Neural cell (in vitro differentiated cells): ENCODE measurements around the gene EP400. TPM values are rescaled to one million over a fixed set of nuclear protein-coding genes. Genes with fewer than 3 reads are reported as not detected.

Experiments
- H2AFZ ChIP-seq: fragments of 200-600, 300-800 bp; sonication (generic), shearing (Covaris generic); 2 replicates; pipeline ENCODE4 v1.6.0; 2014; ENCODE audit warnings: low read depth, mild to moderate bottlenecking, antibody characterized with exemption, low read length, moderate library complexity
- H3F3A ChIP-seq: fragments of 200-600 bp; shearing (Covaris generic); 2 replicates; pipeline ENCODE4 v1.6.1; 2016; ENCODE audit warnings: mild to moderate bottlenecking, moderate library complexity, mixed read lengths, antibody characterized with exemption, low read length; ENCODE audit not compliant: insufficient read depth, poor library complexity, severe bottlenecking
- H3K27ac ChIP-seq: fragments of 200-600, 300-800 bp; sonication (generic), shearing (Covaris generic); 2 replicates; pipeline ENCODE4 v1.5.1; 2014; ENCODE audit warnings: mild to moderate bottlenecking, low read length, moderate library complexity
- H3K27me3 ChIP-seq: fragments of 300-800, 200-600 bp; sonication (generic), shearing (Covaris generic); 2 replicates; pipeline ENCODE4 v1.6.0; 2014; ENCODE audit warnings: mild to moderate bottlenecking, low read depth, low read length, moderate library complexity; ENCODE audit not compliant: insufficient read depth
- H3K36me3 ChIP-seq: fragments of 300-800, 200-600 bp; sonication (generic), shearing (Covaris generic); 2 replicates; pipeline ENCODE4 v1.5.1; 2014; ENCODE audit warnings: mild to moderate bottlenecking, antibody characterized with exemption, low read length, moderate library complexity; ENCODE audit not compliant: insufficient read depth
- H3K4me2 ChIP-seq: fragments of 300-800, 200-600 bp; sonication (generic), shearing (Covaris generic); 2 replicates; pipeline ENCODE4 v1.6.0; 2014; ENCODE audit warnings: mild to moderate bottlenecking, low read length
- H3K4me3 ChIP-seq: fragments of 300-800, 200-600 bp; sonication (generic), shearing (Covaris generic); 2 replicates; pipeline ENCODE4 v1.5.1; 2014; ENCODE audit warnings: mild to moderate bottlenecking, low read length, moderate library complexity
- H3K79me2 ChIP-seq: fragments of 200-600 bp; shearing (Covaris generic); replicated peaks from 2 replicates; pipeline ENCODE4 v1.6.0; 2014; ENCODE audit warnings: mild to moderate bottlenecking, low read length, moderate library complexity; ENCODE audit not compliant: insufficient read depth
- H3K9ac ChIP-seq: fragments of 300-800, 200-600 bp; sonication (generic), shearing (Covaris generic); 2 replicates; pipeline ENCODE4 v1.6.1; 2016; ENCODE audit warnings: mild to moderate bottlenecking, low read length, mixed read lengths
- H3K9me2 ChIP-seq: fragments of 200-600 bp; shearing (Covaris generic); 2 replicates; pipeline ENCODE4 v1.6.1; 2016; ENCODE audit warnings: mild to moderate bottlenecking, low read length, mixed read lengths; ENCODE audit not compliant: insufficient read depth
- H3K9me3 ChIP-seq: fragments of 200-600, 300-800 bp; sonication (generic), shearing (Covaris generic); 2 replicates; pipeline ENCODE4 v1.6.1; 2016; ENCODE audit warnings: mild to moderate bottlenecking, mixed run types, low read length, moderate library complexity, mixed read lengths
- H4K20me1 ChIP-seq: fragments of 200-600 bp; shearing (Covaris generic); 2 replicates; pipeline ENCODE4 v1.6.1; 2016; ENCODE audit warnings: mild to moderate bottlenecking, mixed run types; ENCODE audit not compliant: insufficient read depth
- EP300 ChIP-seq: fragments of 450-650 bp; conservative IDR thresholded peaks from 2 replicates; pipeline ENCODE4 v1.6.1; 2014; ENCODE audit warnings: antibody characterized with exemption, mild to moderate bottlenecking, moderate library complexity; ENCODE audit not compliant: poor library complexity, severe bottlenecking
- EZH2 ChIP-seq: fragments of 200-600, 300-800 bp; shearing (Covaris generic), sonication (generic); IDR thresholded peaks from 2 replicates; pipeline ENCODE4 v1.6.1; 2014; ENCODE audit warnings: antibody characterized with exemption, low read length, borderline replicate concordance, mild to moderate bottlenecking; ENCODE audit not compliant: insufficient read depth, poor library complexity, severe bottlenecking
- MXI1 ChIP-seq: fragments of 450-650 bp; conservative IDR thresholded peaks from 2 replicates; pipeline ENCODE4 v1.6.1; 2014; ENCODE audit warnings: antibody characterized with exemption, mild to moderate bottlenecking; ENCODE audit not compliant: poor library complexity, severe bottlenecking
- POLR2AphosphoS5 ChIP-seq: IDR thresholded peaks from 2 replicates; pipeline ENCODE4 v1.6.1; 2012
- RAD21 ChIP-seq: fragments of 450-650 bp; conservative IDR thresholded peaks from 2 replicates; pipeline ENCODE4 v1.6.1; 2014; ENCODE audit warnings: antibody characterized with exemption, mild to moderate bottlenecking, moderate library complexity
- REST ChIP-seq: IDR thresholded peaks from 2 replicates; pipeline ENCODE4 v1.6.1; 2012; ENCODE audit warnings: borderline replicate concordance
- SMC3 ChIP-seq: fragments of 450-650 bp; conservative IDR thresholded peaks from 2 replicates; pipeline ENCODE4 v1.6.1; 2014; ENCODE audit warnings: antibody characterized with exemption, mild to moderate bottlenecking, moderate library complexity; ENCODE audit not compliant: poor library complexity
- TAF1 ChIP-seq: IDR thresholded peaks from 2 replicates; pipeline ENCODE4 v1.6.1; 2012; ENCODE audit warnings: low read depth
- polyA plus RNA-seq: library from polyadenylated mRNA; depleted of rRNA; stranded (reverse); fragments of >200 nt; gene quantifications from 2 replicates; pipeline ENCODE4 v1.2.3, GENCODE V29; 2014
- TF ChIP-seq, protein P1 (sequence below): fragments of 450-650 bp; IDR thresholded peaks from 2 replicates; pipeline ENCODE4 v1.5.1; 2014; ENCODE audit warnings: antibody characterized with exemption, mild to moderate bottlenecking, moderate library complexity; ENCODE audit not compliant: poor library complexity, severe bottlenecking

The EP400 gene
- polyA plus RNA-seq, 1 donor from 2014 or later = 19.4 TPM

DNA sequence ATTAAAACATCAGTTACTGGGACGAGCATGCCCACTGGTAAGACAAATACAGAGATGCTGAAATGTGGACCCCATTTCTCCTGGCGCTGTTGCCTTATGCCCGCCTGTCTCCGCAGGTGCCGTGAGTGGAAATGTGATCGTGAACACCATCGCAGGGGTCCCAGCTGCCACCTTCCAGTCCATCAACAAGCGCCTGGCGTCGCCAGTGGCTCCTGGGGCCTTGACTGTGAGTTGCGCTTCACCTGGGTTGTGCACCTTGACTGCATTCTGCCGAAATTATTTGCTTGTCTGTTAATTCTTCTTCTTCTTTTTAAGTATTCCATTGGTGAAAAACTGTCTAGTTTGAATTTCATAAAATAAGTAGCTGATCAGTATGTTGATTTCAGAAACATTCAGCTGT, 105.2 kb downstream of the EP400 start:
- no peaks in the 10 kb centered on the region for H3K79me2 ChIP-seq
- H3K9ac ChIP-seq = no peak overlapping the region
- H3K9me2 ChIP-seq = no peaks in the 10 kb centered on the region
- H3K27me3 ChIP-seq = no peaks in the 10 kb centered on the region
- H3K27ac ChIP-seq = no peak overlapping the region
- no peak overlapping the region for H3K4me3 ChIP-seq
- TF ChIP-seq REST (no peak), TAF1 (no peak), EP300 (no peak), MXI1 (no peak), RAD21 (no peak), POLR2AphosphoS5 (no peak), EZH2 (no peak), SMC3 (no peak)
- TF ChIP-seq, protein P1, sequence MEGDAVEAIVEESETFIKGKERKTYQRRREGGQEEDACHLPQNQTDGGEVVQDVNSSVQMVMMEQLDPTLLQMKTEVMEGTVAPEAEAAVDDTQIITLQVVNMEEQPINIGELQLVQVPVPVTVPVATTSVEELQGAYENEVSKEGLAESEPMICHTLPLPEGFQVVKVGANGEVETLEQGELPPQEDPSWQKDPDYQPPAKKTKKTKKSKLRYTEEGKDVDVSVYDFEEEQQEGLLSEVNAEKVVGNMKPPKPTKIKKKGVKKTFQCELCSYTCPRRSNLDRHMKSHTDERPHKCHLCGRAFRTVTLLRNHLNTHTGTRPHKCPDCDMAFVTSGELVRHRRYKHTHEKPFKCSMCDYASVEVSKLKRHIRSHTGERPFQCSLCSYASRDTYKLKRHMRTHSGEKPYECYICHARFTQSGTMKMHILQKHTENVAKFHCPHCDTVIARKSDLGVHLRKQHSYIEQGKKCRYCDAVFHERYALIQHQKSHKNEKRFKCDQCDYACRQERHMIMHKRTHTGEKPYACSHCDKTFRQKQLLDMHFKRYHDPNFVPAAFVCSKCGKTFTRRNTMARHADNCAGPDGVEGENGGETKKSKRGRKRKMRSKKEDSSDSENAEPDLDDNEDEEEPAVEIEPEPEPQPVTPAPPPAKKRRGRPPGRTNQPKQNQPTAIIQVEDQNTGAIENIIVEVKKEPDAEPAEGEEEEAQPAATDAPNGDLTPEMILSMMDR = no peak
- no peak overlapping the region for H2AFZ ChIP-seq
- H3K4me2 ChIP-seq = no peak overlapping the region
- H3F3A ChIP-seq = no peaks in the 10 kb centered on the region
- H3K9me3 ChIP-seq = no peaks in the 10 kb centered on the region
- peaks cover 20% of the 10 kb centered on the region for H3K36me3 ChIP-seq
- no peaks in the 10 kb centered on the region for H4K20me1 ChIP-seq

DNA sequence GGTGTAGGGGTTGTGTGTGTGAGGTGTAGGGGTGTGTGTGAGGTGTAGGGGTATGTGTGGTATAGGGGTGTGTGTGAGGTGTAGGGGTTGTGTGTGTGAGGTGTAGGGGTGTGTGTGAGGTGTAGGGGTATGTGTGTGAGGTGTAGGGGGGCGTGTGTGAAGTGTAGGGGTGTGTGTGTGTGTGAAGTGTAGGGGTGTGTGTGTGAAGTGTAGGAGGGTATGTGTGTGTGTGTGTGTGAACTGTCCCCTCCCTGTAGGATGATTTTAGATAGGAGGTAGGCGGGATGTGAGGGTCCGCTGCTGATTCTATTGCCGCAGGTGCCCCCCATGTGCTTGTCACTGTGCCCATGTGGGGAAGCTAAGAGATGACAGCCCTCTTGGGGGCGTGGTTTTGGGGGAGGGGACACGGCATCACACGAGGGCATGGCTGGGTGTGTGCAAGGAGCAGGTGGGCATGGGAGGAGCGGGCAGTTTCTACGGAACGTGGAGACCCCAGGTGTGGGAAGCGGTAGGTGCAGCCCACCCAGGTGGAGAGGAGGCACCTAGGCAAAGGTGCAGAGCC, 105.9 kb downstream of the EP400 start:
- no peaks in the 10 kb centered on the region for H3K9me3 ChIP-seq

More for the DNA sequence above, 105.9 kb downstream of the EP400 start:
- no peaks in the 10 kb centered on the region for H3K79me2 ChIP-seq
- no peak overlapping the region for H2AFZ ChIP-seq
- H3K36me3 ChIP-seq = peaks cover 17% of the 10 kb centered on the region
- no peak overlapping the region for H3K4me3 ChIP-seq
- H3K27ac ChIP-seq = no peak overlapping the region
- H3K9me2 ChIP-seq = no peaks in the 10 kb centered on the region
- no peak overlapping the region for H3K4me2 ChIP-seq
- no peaks in the 10 kb centered on the region for H3F3A ChIP-seq
- H3K9ac ChIP-seq = no peak overlapping the region
- no peaks in the 10 kb centered on the region for H4K20me1 ChIP-seq
- no peak for TF ChIP-seq TAF1
- TF ChIP-seq, protein P1 = no peak
- TF ChIP-seq REST = no peak
- TF ChIP-seq MXI1 = no peak
- no peak for TF ChIP-seq RAD21
- no peak for TF ChIP-seq EP300
- no peak for TF ChIP-seq SMC3
- no peak for TF ChIP-seq POLR2AphosphoS5
- TF ChIP-seq EZH2 = no peak
- no peaks in the 10 kb centered on the region for H3K27me3 ChIP-seq
